Spleen (tissue), 7 donors: ENCODE data around the gene ISM2.

Experiments
- CTCF ChIP-seq, 11 experiments: fragments of 200-600 bp in 7 of 11; fragments of 450-650 bp in 4 of 11; sonication (generic) in 4 of 11; IDR thresholded peaks in 8 of 11; conservative IDR thresholded peaks in 3 of 11; 1 replicate in 7 of 11; 2 replicates in 4 of 11; pipeline versions ENCODE4 v1.4.0 to v1.8.0; 2016 to 2021; ENCODE audit warnings: antibody characterized with exemption in 11 of 11, inconsistent platforms in 4 of 11, mild to moderate bottlenecking in 1 of 11
- POLR2A ChIP-seq, 3 donors: fragments of 450-650 bp; IDR thresholded peaks; one replicate each; pipeline ENCODE4 v1.5.1; 2017; ENCODE audit warnings: antibody characterized with exemption in 3 of 3, mild to moderate bottlenecking in 1 of 3
- POLR2AphosphoS5 ChIP-seq, 3 donors: sonication (generic); formaldehyde crosslinking; IDR thresholded peaks; one replicate each; pipeline ENCODE4 v1.5.1; 2017; ENCODE audit warnings: antibody characterized with exemption in 3 of 3
- donor health status: DM: no; HTN: no; CAD: no; lungs with moderate emphysema.
- donor health status: DM: no; HTN: no; CAD: no.
- donor health status: DM: no; HTN: no; CAD: no.

- TF ChIP-seq POLR2A (IDR thresholded peaks at IDR 0.05) (no peak), CTCF (IDR thresholded peaks at IDR 0.05 in 8 of 11, conservative IDR thresholded peaks at IDR 0.05 in 3 of 11) (no peak), POLR2AphosphoS5 (IDR thresholded peaks at IDR 0.05) (no peak)
Observed at GRCh38 chr14:77529963-77530362, 31.3 kb upstream of the ISM2 start.
